Measurements from ENCODE around the gene ISOC2. TPM values are rescaled to one million over a fixed set of nuclear protein-coding genes. Genes with fewer than 3 reads are reported as not detected.

ISOC2 gene
- total and polyA plus RNA-seq, 2 donors (not counting 3 experiments of a cell fraction or from before 2014, with no cell fraction given) = 49.3 to 68.7 TPM

GRCh38 chr19:55435020-55435419 is 26.4 kb downstream of the ISOC2 start:
- no peak overlapping the region for H3K4me3 ChIP-seq (replicated peaks in 1 of 3; ENCODE audit: insufficient read depth in 1 of 3, low read depth in 1 of 3, low read length in 3 of 3)
- intact Hi-C loops (cut with micrococcal nuclease) (no loop called here), dilution Hi-C loops (cut with MboI; ENCODE audit: extremely low pct_ligation_motif_present, low sequenced_read_pairs) (no loop called here)
- no peaks in the 10 kb centered on the region for H3K4me1 ChIP-seq (ENCODE audit: control insufficient read depth, extremely low read depth, insufficient read depth, low read length)
- TF ChIP-seq EZH2 (IDR thresholded peaks at IDR 0.05; ENCODE audit: borderline replicate concordance, low read depth, low read length, severe bottlenecking) (no peak), POLR2A (IDR thresholded peaks at IDR 0.05; ENCODE audit: low read depth, low read length) (no peak), MYC (IDR thresholded peaks at IDR 0.05; ENCODE audit: low read depth, low read length) (no peak), GATA2 (IDR thresholded peaks at IDR 0.05; ENCODE audit: insufficient read depth, insufficient read length, low read depth, low read length) (no peak), CTCF (IDR thresholded peaks at IDR 0.05; ENCODE audit: extremely low read depth in 1 of 2, insufficient read depth in 1 of 2, low read depth in 1 of 2, low read length in 2 of 2) (no peak)
- no peaks in the 10 kb centered on the region for H3K9me3 ChIP-seq (replicated peaks; ENCODE audit: control insufficient read depth, insufficient read depth, low read length)
- no TSS peak for BruUV-seq (replicated peaks)
- POLR2A ChIA-PET = interaction anchor here (0.7 kb wide), 1 partner anchor 138 kb away, joined by 3 read pairs; no protein-coding TSS in a partner anchor
- no peak overlapping the region for H3K4me2 ChIP-seq (ENCODE audit: insufficient read depth, low read length)
- H2AFZ ChIP-seq (ENCODE audit: low read depth, low read length) = no peak overlapping the region
- no peak for FAIRE-seq
- H3K79me2 ChIP-seq (ENCODE audit: control insufficient read depth, insufficient read depth, low read length) = no peaks in the 10 kb centered on the region
- no peaks in the 10 kb centered on the region for H4K20me1 ChIP-seq (replicated peaks; ENCODE audit: control insufficient read depth, extremely low read depth, insufficient read depth, low read length)
- H3K36me3 ChIP-seq (ENCODE audit: control insufficient read depth in 2 of 2, extremely low read depth in 1 of 2, insufficient read depth in 2 of 2, low read length in 2 of 2) = no peaks in the 10 kb centered on the region
- H3K27me3 ChIP-seq (ENCODE audit: control insufficient read depth in 2 of 2, insufficient read depth in 2 of 2, low read length in 2 of 2) = peaks cover 6 to 9% of the 10 kb centered on the region in 2 experiments
- CTCF ChIA-PET = no interaction called here
- DNase-seq (ENCODE audit: low read depth, low spot score) = no peak
- H3K27ac ChIP-seq (ENCODE audit: insufficient read depth, low read depth, low read length) = no peak overlapping the region
- H3K9me1 ChIP-seq (replicated peaks; ENCODE audit: control insufficient read depth, extremely low read depth, insufficient read depth, low read length) = no peaks in the 10 kb centered on the region
- H3K9ac ChIP-seq (replicated peaks; ENCODE audit: extremely low read depth, insufficient read depth, low read length) = no peak overlapping the region

- TF ChIP-seq MAX (IDR thresholded peaks at IDR 0.05; ENCODE audit: insufficient read depth, insufficient read length) = no peak
- no peaks in the 10 kb centered on the region for H3K79me2 ChIP-seq (ENCODE audit: control insufficient read depth, insufficient read depth, low read length)
- peaks cover 4 to 7% of the 10 kb centered on the region in 2 experiments for H3K27me3 ChIP-seq (ENCODE audit: control insufficient read depth in 2 of 2, insufficient read depth in 2 of 2, low read length in 2 of 2)
- FAIRE-seq (no peak), DNase-seq (ENCODE audit: low read depth, low spot score) (no peak)
- intact Hi-C loops (cut with micrococcal nuclease) = no loop called here
- H3K9ac ChIP-seq (replicated peaks; ENCODE audit: extremely low read depth, insufficient read depth, low read length) = no peak overlapping the region
- no peak overlapping the region for H3K27ac ChIP-seq (ENCODE audit: insufficient read depth, low read depth, low read length)
- ChIA-PET POLR2A (no interaction called here), CTCF (no interaction called here)
- H3K36me3 ChIP-seq (ENCODE audit: control insufficient read depth in 2 of 2, extremely low read depth in 1 of 2, insufficient read depth in 2 of 2, low read length in 2 of 2) = no peaks in the 10 kb centered on the region
- H3K4me1 ChIP-seq (ENCODE audit: control insufficient read depth, extremely low read depth, insufficient read depth, low read length) = no peaks in the 10 kb centered on the region
- H3K4me3 ChIP-seq (replicated peaks in 1 of 3; ENCODE audit: insufficient read depth in 1 of 3, low read depth in 1 of 3, low read length in 3 of 3) = no peak overlapping the region
- BruUV-seq (replicated peaks) = no TSS peak
- no peak overlapping the region for H3K4me2 ChIP-seq (ENCODE audit: insufficient read depth, low read length)
- no peak overlapping the region for H2AFZ ChIP-seq (ENCODE audit: low read depth, low read length)
- dilution Hi-C loops (cut with MboI; ENCODE audit: extremely low pct_ligation_motif_present, low sequenced_read_pairs) = no loop called here
- no peaks in the 10 kb centered on the region for H4K20me1 ChIP-seq (replicated peaks; ENCODE audit: control insufficient read depth, extremely low read depth, insufficient read depth, low read length)
- no peaks in the 10 kb centered on the region for H3K9me3 ChIP-seq (replicated peaks; ENCODE audit: control insufficient read depth, insufficient read depth, low read length)
- no peaks in the 10 kb centered on the region for H3K9me1 ChIP-seq (replicated peaks; ENCODE audit: control insufficient read depth, extremely low read depth, insufficient read depth, low read length)
Measured at GRCh38 chr19:55434356-55434919, 27.0 kb downstream of the ISOC2 start.
